ES-I3 (cell line): ENCODE measurements around the gene PCNX2.
A peak's percentile ranks its signal among the peaks of the same experiment; 100 is the strongest.
"Not testable (repeated sequence)": the region's sequence is repeated elsewhere in the genome, so short reads cannot be mapped to it uniquely, and the experiment has no call there.

ENCODE experiments used
- H3K36me3 ChIP-seq: 2 replicates; pipeline ENCODE4 v1.6.1; 2013; ENCODE audit warnings: mild to moderate bottlenecking, low read length, control low read depth, moderate library complexity; ENCODE audit not compliant: insufficient read depth
- H3K4me1 ChIP-seq: 2 replicates; pipeline ENCODE4 v1.6.1; 2013; ENCODE audit warnings: mild to moderate bottlenecking, control low read depth, low read length; ENCODE audit not compliant: insufficient read depth
- H3K9ac ChIP-seq: 2 replicates; pipeline ENCODE4 v1.6.1; 2013; ENCODE audit warnings: low read depth, mild to moderate bottlenecking, low read length, moderate library complexity
- H3K9me3 ChIP-seq: 2 replicates; pipeline ENCODE4 v1.6.1; 2013; ENCODE audit warnings: mild to moderate bottlenecking, low read length, moderate library complexity; ENCODE audit not compliant: control insufficient read depth, insufficient read depth

The PCNX2 gene

GRCh38 chr1:233114159-233114558, 181.4 kb downstream of the PCNX2 start:
- Histone ChIP-seq H3K9ac (peak overlapping the region; percentile 27; the same call in 1 of the 2 replicates), H3K4me1 (peaks cover 38% of the 10 kb centered on the region), H3K36me3 (no peaks in the 10 kb centered on the region), H3K9me3 (no peaks in the 10 kb centered on the region)

DNA sequence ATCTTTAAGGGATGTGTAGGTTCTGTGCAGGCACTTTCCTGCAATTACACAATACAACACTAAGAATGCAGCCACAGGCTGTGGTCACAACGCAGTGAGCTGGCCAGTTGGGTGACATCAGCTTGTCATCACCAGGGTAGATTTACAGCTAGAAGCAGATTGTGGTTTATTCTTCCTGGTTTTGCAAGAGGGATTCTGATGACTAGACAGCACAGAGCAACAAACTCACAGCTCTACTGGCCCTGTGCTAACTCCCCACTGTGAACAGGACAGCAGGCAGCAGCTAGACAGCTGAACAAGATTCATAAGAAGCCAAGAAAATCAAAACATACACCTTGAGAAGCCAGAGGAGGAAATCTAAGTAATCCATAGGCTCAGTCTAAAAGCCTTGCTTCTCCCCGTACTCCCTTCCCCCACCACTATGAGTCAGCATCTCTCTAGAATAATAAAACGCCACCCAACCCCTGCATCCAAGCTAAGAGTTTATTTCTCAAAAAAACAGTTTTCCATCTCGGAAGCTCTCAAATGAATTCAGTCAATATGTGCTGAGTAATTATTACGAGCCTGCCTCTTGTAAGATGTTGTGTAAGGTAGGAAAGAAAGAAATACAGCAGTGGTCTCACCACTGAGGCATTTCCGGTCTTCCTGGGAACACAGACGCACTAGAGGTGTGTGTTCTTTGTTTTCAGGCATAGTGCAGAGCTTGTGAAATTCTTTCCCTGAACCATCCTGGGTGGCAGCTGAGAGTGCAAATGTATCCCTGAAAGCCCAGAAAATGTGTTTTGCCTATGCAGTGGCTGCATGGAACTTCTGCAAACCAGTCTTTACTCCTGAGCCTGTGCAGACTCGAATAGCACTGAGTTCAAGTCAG, 182.3 kb downstream of the PCNX2 start:
- peaks cover under 1% of the 10 kb centered on the region; the same call in 1 of the 2 replicates for H3K36me3 ChIP-seq
- peak overlapping the region; percentile 39 for H3K9ac ChIP-seq
- peaks cover 42% of the 10 kb centered on the region for H3K4me1 ChIP-seq
- no peaks in the 10 kb centered on the region for H3K9me3 ChIP-seq

DNA sequence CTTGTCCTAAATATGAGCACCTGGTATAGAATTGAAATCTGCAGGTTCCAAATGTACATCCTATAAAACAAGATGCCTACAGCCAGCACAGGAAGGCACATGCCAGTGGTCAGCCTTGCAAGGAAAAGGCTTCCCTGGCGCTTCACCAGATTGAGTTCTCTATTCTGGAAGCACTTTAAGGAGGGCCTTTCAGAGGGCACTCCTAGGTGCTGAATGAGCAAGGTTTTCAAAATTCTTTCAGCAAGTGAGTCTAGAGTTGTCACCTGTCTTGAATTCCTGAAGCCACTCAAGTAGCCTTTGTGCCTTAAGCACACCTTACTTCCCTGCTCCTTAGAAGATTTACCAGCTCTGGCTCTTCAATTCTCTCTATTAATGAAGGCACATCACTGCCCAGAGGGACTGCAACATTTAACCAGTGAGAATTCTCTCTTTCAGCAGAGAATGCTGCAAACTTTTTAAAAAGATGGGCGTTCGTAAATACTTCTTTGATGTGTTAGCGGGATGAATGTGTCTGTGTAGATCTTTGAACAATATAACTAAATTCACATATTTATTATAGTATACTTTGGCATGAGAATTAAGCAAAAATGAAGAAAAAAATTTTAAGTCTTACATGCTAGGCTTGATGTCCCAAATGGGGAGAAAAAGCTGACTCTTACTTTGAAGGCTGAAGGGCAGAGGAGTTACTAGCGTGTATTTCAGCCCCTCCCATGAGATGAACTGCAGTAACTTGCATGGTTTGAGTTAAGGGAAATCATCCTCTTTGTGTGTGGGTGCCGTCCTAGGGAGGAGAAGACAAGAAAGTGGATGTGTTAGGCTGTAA, 183.1 kb downstream of the PCNX2 start:
- Histone ChIP-seq H3K9ac (peak overlapping the region; percentile 39), H3K4me1 (peaks cover 42% of the 10 kb centered on the region), H3K36me3 (peaks cover 3% of the 10 kb centered on the region; the same call in 1 of the 2 replicates), H3K9me3 (no peaks in the 10 kb centered on the region)

DNA sequence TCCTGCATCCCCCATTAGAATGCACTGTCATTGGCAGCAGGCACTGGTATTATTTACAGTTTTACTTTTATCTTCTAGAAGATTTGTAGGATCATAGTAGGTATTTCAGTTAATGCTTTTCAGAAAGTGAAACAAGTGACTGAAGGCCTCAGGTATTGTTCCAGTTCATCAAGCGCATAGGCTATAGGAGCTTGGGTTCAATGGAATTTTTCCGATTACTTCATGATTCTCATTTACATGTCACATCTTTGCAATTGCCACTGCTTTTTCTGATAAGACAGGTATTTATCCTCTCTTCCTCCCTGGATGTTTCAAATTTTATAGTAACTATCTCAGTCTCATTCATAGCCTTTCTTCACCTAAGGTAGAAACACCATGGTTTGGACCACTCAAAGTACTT, 183.8 kb downstream of the PCNX2 start:
- Histone ChIP-seq H3K9me3 (no peaks in the 10 kb centered on the region), H3K9ac (no peak overlapping the region), H3K4me1 (peaks cover 42% of the 10 kb centered on the region), H3K36me3 (peaks cover 3% of the 10 kb centered on the region; the same call in 1 of the 2 replicates)

DNA sequence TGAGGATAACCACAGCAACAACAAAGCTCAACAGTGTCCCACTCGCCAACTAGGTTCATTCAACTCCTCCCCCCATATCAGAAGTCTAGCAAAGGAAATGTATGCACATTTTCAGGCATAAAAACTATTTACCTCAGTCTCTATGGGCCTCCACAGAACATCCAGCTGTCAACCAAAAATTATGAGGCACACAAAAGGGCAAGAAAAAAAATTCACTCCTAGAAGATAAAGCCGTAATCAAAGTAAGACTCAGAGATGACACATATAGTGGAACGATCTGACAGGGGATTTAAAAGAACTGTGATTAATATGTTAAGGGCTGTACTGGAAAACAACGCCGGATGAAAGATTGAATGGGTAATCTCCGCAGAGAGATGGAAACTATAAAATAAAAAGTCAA, 186.4 kb downstream of the PCNX2 start:
- Histone ChIP-seq H3K9ac (no peak overlapping the region), H3K9me3 (no peaks in the 10 kb centered on the region), H3K4me1 (peaks cover 23% of the 10 kb centered on the region), H3K36me3 (peaks cover 3% of the 10 kb centered on the region; the same call in 1 of the 2 replicates)

GRCh38 chr1:233107716-233108130, 187.8 kb downstream of the PCNX2 start:
- peaks cover 17% of the 10 kb centered on the region for H3K4me1 ChIP-seq

GRCh38 chr1:233107130-233107660, 188.3 kb downstream of the PCNX2 start:
- no peak overlapping the region for H3K9ac ChIP-seq
- peaks cover 11% of the 10 kb centered on the region for H3K4me1 ChIP-seq
- no peaks in the 10 kb centered on the region for H3K9me3 ChIP-seq
- peaks cover 3% of the 10 kb centered on the region; the same call in 1 of the 2 replicates for H3K36me3 ChIP-seq

More at GRCh38 chr1:233107716-233108130, 187.8 kb downstream of the PCNX2 start:
- H3K9ac ChIP-seq, H3K9me3 ChIP-seq, H3K36me3 ChIP-seq: not testable (repeated sequence)

GRCh38 chr1:233105225-233105624, 190.3 kb downstream of the PCNX2 start:
- peaks cover 3% of the 10 kb centered on the region; the same call in 1 of the 2 replicates for H3K36me3 ChIP-seq
- H3K9ac ChIP-seq = no peak overlapping the region
- H3K4me1 ChIP-seq = 0 out of 2 replicates have a peak, but pooled peaks cover 4% of the 10 kb centered on the region
- no peaks in the 10 kb centered on the region for H3K9me3 ChIP-seq

- H3K4me1 ChIP-seq = no peaks in the 10 kb centered on the region
- no peaks in the 10 kb centered on the region for H3K36me3 ChIP-seq
- no peak overlapping the region for H3K9ac ChIP-seq
- no peaks in the 10 kb centered on the region for H3K9me3 ChIP-seq
Measured at GRCh38 chr1:233102341-233102740, 193.2 kb downstream of the PCNX2 start.

GRCh38 chr1:233097959-233098580, 197.5 kb downstream of the PCNX2 start:
- Histone ChIP-seq H3K9ac (no peak overlapping the region), H3K4me1 (no peaks in the 10 kb centered on the region), H3K36me3 (peaks cover 16% of the 10 kb centered on the region; the same call in 1 of the 2 replicates), H3K9me3 (no peaks in the 10 kb centered on the region)

GRCh38 chr1:233097546-233097945, 198.0 kb downstream of the PCNX2 start:
- H3K9ac ChIP-seq = no peak overlapping the region
- H3K36me3 ChIP-seq = peaks cover 16% of the 10 kb centered on the region; the same call in 1 of the 2 replicates
- no peaks in the 10 kb centered on the region for H3K9me3 ChIP-seq
- no peaks in the 10 kb centered on the region for H3K4me1 ChIP-seq

GRCh38 chr1:233094691-233095090, 200.8 kb downstream of the PCNX2 start:
- peaks cover 19% of the 10 kb centered on the region; the same call in 1 of the 2 replicates for H3K36me3 ChIP-seq
- no peak overlapping the region for H3K9ac ChIP-seq
- H3K9me3 ChIP-seq = no peaks in the 10 kb centered on the region
- H3K4me1 ChIP-seq = no peaks in the 10 kb centered on the region

DNA sequence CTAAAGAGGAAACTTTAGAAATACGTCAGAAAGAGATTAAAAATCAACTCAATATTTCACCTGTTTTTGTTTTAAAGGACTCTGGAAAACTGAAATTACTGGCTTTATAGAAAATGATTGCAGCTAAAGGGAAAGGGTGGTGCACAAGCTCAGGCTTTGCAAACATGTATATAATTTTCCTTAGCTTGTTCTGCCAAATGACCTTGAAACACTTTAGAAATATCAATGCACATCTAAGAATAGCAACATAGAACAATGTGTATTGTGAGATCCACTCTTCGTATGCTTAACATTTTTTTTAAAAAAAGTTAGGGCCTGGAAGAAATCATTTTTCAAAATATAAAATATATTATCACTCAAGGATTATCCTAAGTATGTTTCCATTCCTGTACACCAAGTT, 201.3 kb downstream of the PCNX2 start:
- H3K9me3 ChIP-seq = no peaks in the 10 kb centered on the region
- H3K9ac ChIP-seq = no peak overlapping the region
- H3K4me1 ChIP-seq = no peaks in the 10 kb centered on the region
- peaks cover 19% of the 10 kb centered on the region; the same call in 1 of the 2 replicates for H3K36me3 ChIP-seq
